Adrenal gland (tissue), 12 donors: ENCODE data around the gene MMP17. TPM values are rescaled to one million over a fixed set of nuclear protein-coding genes. Genes with fewer than 3 reads are reported as not detected.

Source experiments
- DNase-seq, 7 donors: peaks; one replicate each; pipeline ENCODE4 v3.0.0-alpha.2; 2019 to 2020
- H3K27ac ChIP-seq, 5 donors: fragments of 200-600 bp; sonication (generic) in 4 of 5; 1 replicate in 3 of 5; 2 replicates in 2 of 5; pipeline versions ENCODE4 v1.5.1 to v1.8.0; 2016 to 2020; ENCODE audit warnings: mild to moderate bottlenecking in 1 of 5
- H3K27me3 ChIP-seq: fragments of 200-600 bp; 2 replicates; pipeline ENCODE4 v1.8.0; 2021
- H3K36me3 ChIP-seq, 2 donors: fragments of 200-600 bp; replicated peaks in 1 of 2; 1 replicate in 1 of 2; 2 replicates in 1 of 2; pipeline versions ENCODE4 v1.5.1 to v1.8.0; 2018 to 2022
- H3K4me1 ChIP-seq, 2 donors: fragments of 200-600 bp; replicated peaks in 1 of 2; 1 replicate in 1 of 2; 2 replicates in 1 of 2; pipeline versions ENCODE4 v1.5.1 to v1.8.0; 2018 to 2021
- H3K4me3 ChIP-seq, 4 donors: fragments of 200-600 bp; sonication (generic) in 3 of 4; one replicate each; pipeline ENCODE4 v1.5.1; 2016 to 2018
- H3K9me3 ChIP-seq, 3 donors: fragments of 200-600 bp; sonication (generic) in 1 of 3; replicated peaks in 1 of 3; 1 replicate in 2 of 3; 2 replicates in 1 of 3; pipeline versions ENCODE4 v1.5.1 to v1.8.0; 2016 to 2021
- POLR2A ChIP-seq, 2 donors: fragments of 450-650 bp; IDR thresholded peaks; one replicate each; pipeline ENCODE4 v1.6.1; 2017; ENCODE audit warnings: antibody characterized with exemption in 2 of 2, mild to moderate bottlenecking in 2 of 2, moderate library complexity in 1 of 2
- WGBS, 4 donors: extraction: QIAGEN DNeasy Blood & Tissue Kit in 2 of 4; methylation state at CpG; one replicate each; pipeline versions ENCODE4 v1.1.5 to v1.1.7; 2013 to 2017; 5-methylcytosine and 5-hydroxymethylcytosine counted together
- intact Hi-C, 2 donors: fragments of 100-400 bp; cut with DNase I; formaldehyde crosslinking; loops; one replicate each; pipeline versions ENCODE4 v1.14.1 to v1.15.0; 2022 to 2023
- polyA plus RNA-seq, 3 donors: library from polyadenylated mRNA; stranded (reverse); fragments of 200-250 nt in 2 of 3; fragments of 350-450 nt in 1 of 3; fragmentation: Illumina TruSeq in 1 of 3; extraction: RNeasy Lipid Tissue Mini Kit (QIAGEN cat#74804) in 1 of 3; gene quantifications; one replicate each; pipeline ENCODE4 v1.2.3, GENCODE V29; 2013 to 2014
- total RNA-seq, 9 donors: library from RNA; depleted of rRNA in 4 of 9; stranded (reverse); fragments of >200 nt in 4 of 9; fragments of 120-200 nt in 1 of 9; fragmentation: NEBNext Ultra II Directional in 1 of 9; extraction: Animal tissue kit (Norgen Biotek cat#: 25700) in 1 of 9; gene quantifications; one replicate each; pipeline versions ENCODE4 v1.1.0 to v1.2.4, GENCODE V29; 2013 to 2023
- TF ChIP-seq, protein P1 (sequence below), 6 experiments: fragments of 450-650 bp in 4 of 6; fragments of 200-600 bp in 2 of 6; sonication (generic) in 1 of 6; IDR thresholded peaks; 1 replicate in 5 of 6; 2 replicates in 1 of 6; pipeline versions ENCODE4 v1.5.1 to v1.8.0; 2016 to 2021; ENCODE audit warnings: antibody characterized with exemption in 6 of 6, mild to moderate bottlenecking in 2 of 6, moderate library complexity in 1 of 6
- donor health status: healthy with polysubstance abuse.
- donor health status: Bipolar disorder and iron deficiency.
- donor health status: DM: yes; HTN: yes; CAD: no.
- donor health status: DM: no; HTN: no; CAD: no.
- donor health status: DM: no; HTN: no; CAD: no.
- donor health status: DM: yes; HTN: yes; CAD: no.

Gene MMP17
- total and polyA plus RNA-seq, 12 donors, result 0.32 to 16.5 (median 1.1) TPM; not detected in 1

DNA sequence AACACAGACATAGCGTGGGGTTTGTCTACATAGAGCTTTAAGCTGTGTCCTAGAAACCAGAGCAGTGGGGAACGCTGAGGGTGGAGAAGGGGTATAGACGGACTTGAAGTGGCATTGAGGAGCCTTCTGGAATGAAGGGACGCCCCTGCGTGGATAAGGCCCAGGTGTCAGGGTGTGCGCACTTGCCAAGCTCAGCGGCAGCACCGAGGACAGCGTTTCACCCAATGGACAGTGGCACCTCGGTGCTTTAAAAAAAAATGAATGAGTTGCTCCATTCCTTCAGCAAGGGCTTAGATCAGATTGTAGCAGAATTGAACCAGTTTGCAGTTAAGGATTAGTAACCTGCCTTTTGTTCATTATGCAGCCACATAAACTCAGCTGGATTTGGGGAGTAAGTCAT, 33.6 kb upstream of the MMP17 start:
- Histone ChIP-seq H3K4me3 (no peak overlapping the region), H3K27me3 (no peaks in the 10 kb centered on the region), H3K36me3 (peaks cover 0 to 40% of the 10 kb centered on the region in 2 donors), H3K27ac (no peak overlapping the region), H3K9me3 (no peaks in the 10 kb centered on the region), H3K4me1 (no peaks in the 10 kb centered on the region)
- intact Hi-C loops, result no loop called here
- TF ChIP-seq, protein P1, sequence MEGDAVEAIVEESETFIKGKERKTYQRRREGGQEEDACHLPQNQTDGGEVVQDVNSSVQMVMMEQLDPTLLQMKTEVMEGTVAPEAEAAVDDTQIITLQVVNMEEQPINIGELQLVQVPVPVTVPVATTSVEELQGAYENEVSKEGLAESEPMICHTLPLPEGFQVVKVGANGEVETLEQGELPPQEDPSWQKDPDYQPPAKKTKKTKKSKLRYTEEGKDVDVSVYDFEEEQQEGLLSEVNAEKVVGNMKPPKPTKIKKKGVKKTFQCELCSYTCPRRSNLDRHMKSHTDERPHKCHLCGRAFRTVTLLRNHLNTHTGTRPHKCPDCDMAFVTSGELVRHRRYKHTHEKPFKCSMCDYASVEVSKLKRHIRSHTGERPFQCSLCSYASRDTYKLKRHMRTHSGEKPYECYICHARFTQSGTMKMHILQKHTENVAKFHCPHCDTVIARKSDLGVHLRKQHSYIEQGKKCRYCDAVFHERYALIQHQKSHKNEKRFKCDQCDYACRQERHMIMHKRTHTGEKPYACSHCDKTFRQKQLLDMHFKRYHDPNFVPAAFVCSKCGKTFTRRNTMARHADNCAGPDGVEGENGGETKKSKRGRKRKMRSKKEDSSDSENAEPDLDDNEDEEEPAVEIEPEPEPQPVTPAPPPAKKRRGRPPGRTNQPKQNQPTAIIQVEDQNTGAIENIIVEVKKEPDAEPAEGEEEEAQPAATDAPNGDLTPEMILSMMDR (IDR thresholded peaks at IDR 0.05), result no peak
- no peak for TF ChIP-seq POLR2A (IDR thresholded peaks at IDR 0.05)
- no peak for DNase-seq
- 90 to 93% (median 92%) methylated on average over 10 of the region's 10 CpGs for WGBS, 4 donors

DNA sequence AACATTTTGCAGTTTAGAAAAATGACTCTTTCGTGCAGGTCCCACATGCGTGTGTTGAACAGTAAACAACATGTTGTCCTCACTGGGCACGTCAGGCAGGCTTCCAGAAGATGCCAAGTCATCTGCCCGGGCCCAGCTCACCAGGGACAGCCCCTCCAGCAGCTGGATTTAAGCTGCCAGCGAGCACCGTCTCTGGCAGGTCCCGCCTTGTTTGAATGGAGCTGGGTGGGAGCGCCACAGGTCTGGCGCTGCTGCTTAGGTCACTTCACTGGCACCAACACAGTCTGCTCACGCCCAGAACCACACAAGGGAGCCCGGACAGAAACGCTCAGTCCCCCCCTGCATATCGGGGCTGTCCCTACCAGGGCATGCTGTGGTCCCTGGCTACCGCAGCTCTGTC, 33.1 kb upstream of the MMP17 start:
- 86 to 93% (median 92%) methylated on average over 7 to 14 of the region's 14 CpGs for WGBS, 4 donors
- Histone ChIP-seq H3K36me3 (peaks cover 0 to 43% of the 10 kb centered on the region in 2 donors), H3K4me1 (no peaks in the 10 kb centered on the region), H3K27me3 (no peaks in the 10 kb centered on the region), H3K9me3 (no peaks in the 10 kb centered on the region), H3K27ac (no peak overlapping the region), H3K4me3 (no peak overlapping the region)
- DNase-seq, result no peak
- TF ChIP-seq, protein P1 (IDR thresholded peaks at IDR 0.05), result no peak
- no peak for TF ChIP-seq POLR2A (IDR thresholded peaks at IDR 0.05)
- intact Hi-C loops, result no loop called here

DNA sequence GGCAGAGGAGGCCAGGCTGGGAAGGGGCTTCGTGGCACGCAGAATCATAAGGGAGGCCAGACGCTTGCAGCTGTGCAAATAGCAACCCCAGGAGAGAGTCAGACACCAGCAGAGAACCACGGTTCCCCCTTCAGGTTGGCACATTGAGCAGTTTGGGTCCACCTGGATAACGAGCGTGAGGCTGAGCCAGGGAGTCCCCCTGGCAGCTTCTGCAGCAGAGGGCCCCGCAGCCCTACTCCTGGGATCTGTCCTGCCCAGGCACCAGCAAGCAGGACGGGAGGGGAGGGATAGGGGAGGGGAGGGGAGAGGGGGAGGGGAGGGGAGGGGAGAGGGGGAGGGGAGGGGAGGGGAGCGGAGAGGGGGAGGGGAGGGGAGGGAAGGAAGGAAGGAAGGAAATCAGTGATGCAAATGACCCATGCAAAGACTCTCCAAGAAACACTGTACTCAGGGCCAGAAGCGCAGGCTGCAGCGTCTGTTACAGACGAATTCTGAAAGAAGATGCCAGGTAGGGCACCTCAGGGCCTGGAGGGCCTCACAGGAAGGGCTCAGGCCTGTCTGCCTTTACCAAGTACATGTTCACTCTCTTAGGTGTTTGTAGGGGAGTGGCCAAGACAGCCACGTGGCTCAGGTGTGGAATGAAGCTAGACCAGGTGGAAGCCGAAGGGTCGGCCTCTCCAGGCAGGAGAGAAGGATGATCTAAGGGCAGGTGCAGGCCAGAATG, 32.3 kb upstream of the MMP17 start:
- WGBS, 4 donors, result 78 to 89% (median 84%) methylated on average over 8 to 13 of the region's 15 CpGs
- H3K9me3 ChIP-seq, result no peaks in the 10 kb centered on the region
- no peaks in the 10 kb centered on the region for H3K4me1 ChIP-seq
- H3K4me3 ChIP-seq, result no peak overlapping the region
- H3K27me3 ChIP-seq, result no peaks in the 10 kb centered on the region
- DNase-seq, result no peak
- TF ChIP-seq POLR2A (IDR thresholded peaks at IDR 0.05), result no peak
- TF ChIP-seq, protein P1 (IDR thresholded peaks at IDR 0.05), result no peak
- H3K36me3 ChIP-seq, result peaks cover 0 to 40% of the 10 kb centered on the region in 2 donors
- intact Hi-C loops, result no loop called here
- no peak overlapping the region for H3K27ac ChIP-seq

DNA sequence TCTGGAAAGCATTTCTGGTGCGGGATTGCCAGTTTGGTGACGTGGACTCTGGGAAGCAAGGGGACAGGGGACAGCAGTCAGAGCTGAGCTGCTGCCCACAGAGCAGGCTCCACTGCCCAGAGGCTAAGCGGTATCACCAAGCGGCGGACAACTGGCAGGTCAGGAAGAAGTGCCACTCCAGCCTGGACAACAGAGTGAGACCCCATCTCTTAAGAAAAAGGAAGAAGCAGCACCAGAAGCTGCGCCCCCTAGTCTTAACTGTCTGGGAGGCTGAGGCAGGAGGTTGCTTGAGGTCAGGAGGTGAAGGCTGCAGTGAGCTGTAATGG, 31.8 kb upstream of the MMP17 start:
- DNase-seq, result no peak
- Histone ChIP-seq H3K4me1 (no peaks in the 10 kb centered on the region), H3K4me3 (no peak overlapping the region), H3K27me3 (no peaks in the 10 kb centered on the region), H3K9me3 (no peaks in the 10 kb centered on the region), H3K27ac (no peak overlapping the region), H3K36me3 (peaks cover 0 to 37% of the 10 kb centered on the region in 2 donors)
- intact Hi-C loops, result no loop called here
- WGBS, 4 donors, result 84 to 97% (median 96%) methylated on average over 3 to 6 of the region's 6 CpGs
- TF ChIP-seq, protein P1 (IDR thresholded peaks at IDR 0.05), result no peak
- no peak for TF ChIP-seq POLR2A (IDR thresholded peaks at IDR 0.05)
